ENCODE data around the gene PRTN3.
A peak's percentile ranks its signal among the peaks of the same experiment; 100 is the strongest.

The PRTN3 gene, protein sequence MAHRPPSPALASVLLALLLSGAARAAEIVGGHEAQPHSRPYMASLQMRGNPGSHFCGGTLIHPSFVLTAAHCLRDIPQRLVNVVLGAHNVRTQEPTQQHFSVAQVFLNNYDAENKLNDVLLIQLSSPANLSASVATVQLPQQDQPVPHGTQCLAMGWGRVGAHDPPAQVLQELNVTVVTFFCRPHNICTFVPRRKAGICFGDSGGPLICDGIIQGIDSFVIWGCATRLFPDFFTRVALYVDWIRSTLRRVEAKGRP

DNA sequence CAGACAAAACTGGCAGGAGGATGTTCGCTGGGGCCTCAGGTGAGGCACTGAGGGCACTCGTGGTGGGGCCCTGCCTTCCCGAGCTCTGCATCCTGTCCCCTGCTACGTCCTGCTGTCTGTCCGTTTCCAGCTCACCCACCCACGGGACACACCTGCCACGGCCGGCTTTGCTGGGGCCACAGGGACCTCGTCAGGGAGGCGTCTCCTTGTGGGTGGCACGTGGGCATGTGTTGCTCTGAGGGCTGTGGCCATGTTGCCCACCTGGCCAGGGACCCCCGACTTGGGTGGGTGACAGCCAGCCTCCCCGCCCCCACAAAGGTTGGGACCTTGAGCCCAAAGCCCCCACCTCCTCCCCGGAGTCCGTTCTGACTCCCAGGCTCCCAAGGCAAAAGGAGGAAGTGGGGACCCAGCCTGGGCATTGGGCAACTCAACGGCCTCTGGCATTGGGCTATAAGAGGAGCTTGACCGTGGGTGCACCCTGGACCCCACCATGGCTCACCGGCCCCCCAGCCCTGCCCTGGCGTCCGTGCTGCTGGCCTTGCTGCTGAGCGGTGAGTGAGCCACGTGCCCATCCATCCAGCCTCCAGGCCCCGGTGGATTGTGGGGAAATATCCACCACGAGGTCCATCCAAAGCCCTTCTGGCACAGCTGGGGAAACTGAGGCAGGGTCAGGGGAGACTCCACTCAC, at the start of gene PRTN3:
Gene PRTN3, plus strand, starts transcription at position 481 of the 688 bp plus-strand sequence. Its CDS starts 10 bp downstream, at position 491.
- DNase-seq = no peak

DNA sequence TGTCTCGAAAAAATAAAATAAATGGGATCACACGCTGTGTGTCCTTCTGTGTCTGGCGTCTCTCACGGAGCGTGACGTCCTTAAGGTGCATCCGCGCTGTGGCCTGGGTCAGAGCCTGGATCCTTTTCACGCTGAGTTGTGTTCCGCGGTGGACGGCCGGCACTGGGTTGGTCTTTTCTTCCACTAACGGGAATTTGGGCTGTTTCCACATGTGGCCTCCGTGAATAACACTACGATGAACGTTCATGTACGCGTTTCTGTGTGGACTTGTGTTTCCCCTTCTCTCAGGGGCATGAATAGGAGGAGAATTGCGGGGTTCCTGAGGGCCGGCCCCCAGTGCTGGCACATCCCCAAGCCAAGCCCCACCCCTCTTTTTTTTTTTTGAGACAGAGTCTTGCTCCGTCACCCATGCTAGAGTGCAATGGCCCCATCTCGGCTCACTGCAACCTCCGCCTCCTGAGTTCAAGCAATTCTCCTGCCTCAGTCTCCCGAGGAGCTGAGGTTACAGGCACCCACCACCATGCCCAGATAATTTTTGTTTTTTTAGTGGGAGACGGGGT, 49.7 kb upstream of the PRTN3 start:
- DNase-seq = no peak

DNA sequence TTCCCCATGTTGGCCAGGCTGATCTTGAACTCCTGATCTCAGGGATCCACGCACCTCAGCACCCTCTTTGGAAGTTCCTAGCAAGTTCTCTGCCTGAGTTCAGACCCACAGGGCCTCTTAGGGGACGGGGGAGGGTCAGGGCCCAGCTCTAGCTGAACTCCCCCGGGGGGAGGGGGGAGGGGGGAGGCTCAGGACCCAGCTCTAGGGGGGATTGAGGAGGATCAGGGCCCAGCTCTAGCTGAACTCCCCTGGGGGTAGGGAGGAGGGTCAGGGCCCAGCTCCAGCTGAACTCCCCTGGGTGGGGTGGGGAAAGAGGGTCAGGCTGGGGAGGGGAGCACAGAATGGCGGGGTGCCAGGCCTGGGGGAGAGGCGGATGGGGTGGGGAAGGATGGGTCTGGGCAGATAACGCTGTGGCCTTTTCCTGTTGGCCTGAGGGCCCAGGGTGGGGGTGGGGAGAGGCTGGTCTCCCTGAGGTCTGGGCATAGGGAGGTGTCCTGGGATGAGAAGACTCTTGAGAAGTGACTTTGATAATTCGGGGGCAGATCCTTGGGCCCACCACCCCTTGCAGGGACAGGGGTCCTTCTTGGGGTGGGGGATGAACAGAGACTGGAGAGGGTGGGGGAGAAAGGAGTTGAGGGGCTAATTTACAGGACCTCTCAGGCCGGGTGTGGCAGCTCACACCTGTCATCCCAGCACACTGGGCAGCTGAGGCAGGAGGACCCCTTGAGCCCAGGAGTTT, 49.1 kb upstream of the PRTN3 start:
- DNase-seq = peak; percentile 89

DNA sequence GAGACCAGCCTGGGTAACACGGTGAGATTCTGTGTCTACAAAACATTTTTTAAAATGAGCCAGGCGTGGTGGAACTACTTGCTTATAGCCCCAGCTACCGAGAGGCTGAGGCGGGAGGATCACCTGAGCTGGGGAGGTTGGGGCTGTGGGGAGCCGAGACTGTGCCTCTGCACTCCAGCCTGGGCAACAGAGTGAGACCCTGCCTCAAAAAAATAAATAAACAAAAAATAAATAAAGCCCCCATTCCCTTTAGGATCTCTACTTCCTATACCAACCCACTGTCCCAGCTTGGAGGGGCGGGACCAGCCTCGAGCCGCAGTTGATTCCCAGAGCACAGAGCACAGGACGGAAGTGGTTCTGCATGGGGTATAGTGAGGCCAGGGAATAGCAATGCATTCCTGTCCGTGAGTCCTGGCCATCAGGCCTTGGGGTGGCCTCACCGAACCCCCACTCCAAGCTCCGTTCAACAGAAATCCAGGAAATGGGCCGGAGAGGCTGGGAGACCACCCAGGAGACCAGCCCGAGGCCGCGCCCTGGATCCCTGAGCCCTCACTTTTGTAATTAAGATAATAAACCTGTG, 48.4 kb upstream of the PRTN3 start:
- peak; percentile 70 for DNase-seq

DNA sequence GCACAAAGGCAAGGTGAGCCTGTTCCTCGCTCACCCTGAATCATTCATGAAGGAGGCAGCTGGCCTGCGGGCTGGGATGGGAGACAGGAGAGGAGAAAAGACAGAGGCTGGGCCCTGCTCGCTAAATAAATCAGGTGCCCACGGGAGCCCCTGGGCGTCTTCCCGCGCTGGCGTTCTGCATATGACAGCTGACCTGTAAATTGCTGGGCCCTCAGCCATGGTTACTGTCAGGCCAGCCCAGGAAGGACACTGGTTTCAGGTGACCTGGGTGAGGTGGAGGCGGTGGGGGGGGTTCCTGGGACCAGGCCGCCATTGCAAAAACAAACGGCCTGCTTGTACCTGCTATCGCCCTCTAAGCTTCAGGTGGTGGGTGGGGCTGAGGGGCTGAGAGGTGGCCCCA, 47.0 kb upstream of the PRTN3 start:
- DNase-seq = no peak

DNA sequence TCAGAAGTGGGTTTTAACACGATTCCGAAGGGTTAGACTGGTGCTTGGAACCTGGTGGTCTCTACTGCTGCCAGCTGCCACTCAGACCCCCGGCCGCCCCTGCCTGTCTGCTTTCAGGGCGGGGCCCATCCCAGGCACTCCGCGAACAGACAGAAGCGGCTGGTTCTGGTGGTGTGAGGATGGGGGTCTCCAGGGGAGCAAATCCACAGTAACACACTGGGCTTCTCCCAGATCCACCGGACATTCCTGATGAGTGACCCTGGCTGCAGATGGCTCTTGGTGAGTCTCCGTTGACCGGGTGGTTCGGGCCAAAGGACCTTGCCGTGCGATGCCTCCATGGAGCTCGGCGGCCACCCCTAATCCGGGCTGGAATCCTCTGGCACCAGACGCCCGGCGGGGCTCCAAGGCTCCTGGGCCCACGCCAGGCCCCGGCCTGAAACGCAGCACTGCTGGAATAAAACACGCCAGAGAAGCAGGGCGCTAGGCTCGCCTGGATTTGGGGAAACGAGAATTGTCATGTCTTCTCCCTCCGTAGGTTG, 45.7 kb upstream of the PRTN3 start:
- no peak for DNase-seq

DNA sequence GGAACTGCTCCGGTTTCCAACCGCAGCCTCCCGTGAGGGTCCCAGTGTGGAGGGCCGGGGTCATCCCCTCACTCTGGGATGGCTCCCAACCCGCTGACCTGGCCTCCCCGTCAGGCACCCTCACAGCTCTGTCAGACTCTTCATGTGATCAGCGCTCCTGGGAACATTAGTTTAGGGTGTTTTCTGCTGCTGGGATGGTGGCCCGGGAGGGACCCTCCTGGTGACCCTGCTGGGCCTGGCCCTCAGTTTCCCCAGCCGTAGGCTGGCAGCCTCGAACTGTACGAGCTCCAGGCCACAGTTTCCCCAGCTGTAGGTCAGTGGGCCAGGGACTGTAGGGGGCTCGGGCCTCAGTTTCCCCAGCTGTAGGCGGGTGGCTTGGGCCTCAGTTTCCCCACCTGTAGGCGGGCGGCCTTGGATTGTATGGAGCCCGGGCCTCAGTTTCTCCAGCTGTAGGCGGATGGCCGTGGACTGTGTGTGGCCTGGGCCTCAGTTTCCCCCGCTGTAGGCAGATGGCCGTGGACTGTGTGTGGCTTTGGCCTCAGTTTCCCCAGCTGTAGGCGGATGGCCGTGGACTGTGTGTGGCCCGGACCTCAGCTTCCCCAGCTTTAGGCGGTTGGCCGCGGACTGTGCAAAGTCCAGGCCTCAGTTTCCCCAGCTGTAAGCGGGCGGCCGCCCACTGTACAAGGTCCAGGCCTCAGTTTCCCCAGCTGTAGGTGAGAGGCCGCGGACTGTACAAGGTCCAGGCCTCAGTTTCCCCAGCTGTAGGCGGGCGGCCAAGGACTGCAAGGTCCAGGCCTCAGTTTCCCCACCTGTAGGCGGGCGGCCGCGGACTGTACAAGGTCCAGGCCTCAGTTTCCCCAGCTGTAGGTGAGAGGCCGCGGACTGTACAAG, 44.9 kb upstream of the PRTN3 start:
- no peak for DNase-seq

DNA sequence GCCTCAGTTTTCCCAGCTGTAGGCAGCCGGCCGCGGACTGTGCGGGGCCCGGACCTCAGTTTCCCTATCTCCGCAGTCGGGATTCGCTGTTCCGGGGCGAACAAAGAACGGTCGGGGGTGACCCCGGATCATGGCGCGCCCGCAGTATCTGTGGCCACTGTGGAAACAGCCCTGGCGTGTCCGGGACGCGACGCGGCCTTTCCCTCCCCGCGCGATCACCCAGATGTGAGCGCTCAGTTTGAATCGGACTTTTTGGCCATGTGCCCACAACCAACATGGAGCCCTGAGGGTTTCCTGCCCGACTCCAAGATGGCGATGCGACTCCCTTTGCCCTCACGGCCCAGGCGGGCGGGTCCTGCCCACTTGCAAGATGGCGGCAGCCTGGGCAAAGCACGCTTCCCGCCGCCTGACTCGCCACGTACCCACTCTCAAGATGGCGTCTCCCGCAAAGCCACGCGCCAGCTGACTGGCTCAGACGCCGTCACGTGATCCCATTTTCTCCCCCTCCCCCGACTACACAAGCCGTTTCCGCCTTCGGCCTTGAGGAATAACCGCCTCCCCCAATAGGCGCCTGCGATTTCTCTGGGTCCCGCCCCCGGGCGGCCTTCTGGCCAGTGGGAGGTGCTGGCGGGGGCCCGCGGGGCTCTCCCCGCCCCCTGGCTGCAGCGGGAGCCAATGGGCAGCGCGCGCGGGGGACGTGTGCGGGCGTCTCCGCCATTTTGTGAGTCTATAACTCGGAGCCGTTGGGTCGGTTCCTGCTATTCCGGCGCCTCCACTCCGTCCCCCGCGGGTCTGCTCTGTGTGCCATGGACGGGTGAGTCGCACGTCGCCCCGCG, 43.9 kb upstream of the PRTN3 start, which contains the start of gene PTBP1:
Gene PTBP1, plus strand, starts transcription at position 761 of the 836 bp plus-strand sequence. Its CDS starts 46 bp downstream, at position 807.
- DNase-seq = peak; percentile 99

DNA sequence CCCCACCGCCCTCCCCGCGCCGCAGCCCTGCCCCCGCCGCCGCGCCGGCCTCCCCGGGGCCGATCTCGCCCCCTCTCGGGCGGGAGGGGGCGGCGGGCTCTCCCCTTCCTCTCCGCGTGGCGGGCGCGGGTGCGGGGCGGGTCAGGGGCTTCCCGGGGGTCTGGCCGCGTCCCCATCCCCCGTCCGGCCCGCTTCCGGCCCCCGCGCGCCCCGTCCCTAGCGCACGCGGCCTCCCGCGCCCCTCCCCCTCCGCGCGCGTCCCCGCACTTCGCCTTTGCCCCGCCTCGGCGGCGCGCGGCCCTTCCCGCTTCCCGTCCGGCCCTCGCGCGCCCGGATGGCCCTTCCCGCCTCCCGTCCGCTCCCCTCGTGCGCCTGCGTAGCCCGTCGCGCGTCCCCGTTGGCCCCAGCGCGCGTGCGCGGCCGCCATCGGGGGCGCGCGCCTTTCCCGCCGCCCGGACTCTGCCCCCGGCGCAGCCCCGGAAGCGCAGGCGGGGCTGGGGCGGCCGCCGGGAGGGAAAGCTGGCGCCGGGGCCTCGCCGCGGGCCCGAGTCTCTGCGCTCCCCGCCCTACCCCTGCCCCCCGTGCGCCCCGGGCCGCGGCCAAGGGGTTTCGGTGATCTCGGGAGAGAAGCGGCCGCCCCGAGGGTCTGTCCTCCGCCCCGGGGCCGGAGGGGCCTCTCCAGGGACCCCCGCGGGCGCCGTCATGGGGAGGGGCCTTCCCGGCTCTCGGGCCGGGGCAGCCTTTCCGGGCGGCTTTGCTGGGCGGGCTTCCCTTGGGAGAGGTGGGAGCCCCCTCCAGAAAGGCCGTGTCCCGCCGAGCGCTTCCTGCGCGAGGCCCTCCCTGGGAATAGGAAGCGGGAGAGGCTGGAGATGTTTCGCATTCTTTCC, 43.0 kb upstream of the PRTN3 start:
- DNase-seq = peak; percentile 81

DNA sequence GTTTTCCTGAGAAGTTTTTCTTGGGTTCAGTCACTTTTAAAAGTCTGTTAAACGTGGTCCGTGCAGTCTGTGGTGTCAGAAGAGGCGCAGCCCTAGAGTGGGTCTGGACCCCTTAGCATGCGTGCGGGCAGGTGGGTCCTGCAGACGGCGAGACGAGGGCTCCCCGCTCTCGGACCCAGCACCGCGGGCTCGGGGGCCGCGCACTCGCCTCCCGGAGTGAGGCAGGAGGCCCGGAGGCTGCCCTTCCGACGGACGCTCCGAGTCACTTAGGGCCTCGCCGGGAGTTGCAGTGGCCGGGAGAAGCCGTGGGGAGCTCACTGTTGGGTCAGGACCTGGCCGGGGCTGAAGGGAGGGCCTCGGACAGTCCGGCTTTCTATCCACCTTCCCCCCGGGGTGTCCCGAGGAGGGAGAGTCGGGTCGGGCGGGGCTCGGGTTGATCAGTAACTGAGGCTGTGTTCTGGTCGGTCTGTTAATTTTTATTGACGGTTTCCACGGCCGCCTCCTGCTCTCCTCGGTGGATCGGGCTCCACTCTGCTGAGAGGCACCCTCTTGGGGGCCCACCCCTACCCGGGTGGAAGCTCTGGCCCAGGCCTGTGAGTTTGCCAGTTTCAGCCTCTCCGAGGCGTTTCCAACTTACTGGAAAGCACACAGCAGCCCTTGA, 42.3 kb upstream of the PRTN3 start:
- DNase-seq = peak; percentile 7

DNA sequence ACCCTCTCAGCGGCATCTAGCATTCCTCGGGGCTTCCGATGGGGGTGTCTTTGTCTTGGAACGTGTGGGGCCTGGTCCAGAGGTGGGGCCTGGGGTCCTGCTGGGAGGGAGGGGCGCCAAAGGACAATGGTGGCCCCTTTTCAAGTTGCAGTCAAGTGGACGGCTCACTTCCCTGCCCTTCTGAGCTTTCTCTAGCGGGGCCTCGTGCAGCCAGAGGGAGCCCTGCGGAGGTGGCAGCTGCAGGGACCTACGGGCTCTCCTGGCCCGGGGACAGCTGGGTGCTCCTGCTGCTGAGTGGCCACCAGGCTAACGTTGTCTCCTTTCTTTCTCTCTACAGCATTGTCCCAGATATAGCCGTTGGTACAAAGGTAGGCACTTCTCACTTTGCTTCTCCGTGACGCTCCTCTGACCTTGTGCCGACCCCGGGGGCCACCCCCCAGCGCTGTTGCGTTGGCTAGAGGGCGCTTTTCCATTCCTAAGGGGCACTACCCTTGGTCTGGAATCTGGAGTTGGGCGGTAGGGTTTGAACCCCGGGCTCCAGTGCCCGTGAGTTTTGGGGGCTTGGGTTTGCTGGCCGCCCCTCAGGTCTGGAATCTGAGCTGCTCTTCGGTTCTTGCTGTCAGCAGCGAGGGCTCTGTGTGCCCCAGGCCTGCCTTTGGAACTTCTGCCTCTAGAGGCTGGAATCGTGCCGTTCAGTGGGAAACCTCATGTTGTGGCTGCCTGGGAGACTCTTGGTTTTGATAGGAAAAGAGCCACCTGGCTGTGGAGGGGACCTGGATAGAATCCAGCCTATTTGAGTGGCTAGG, 41.5 kb upstream of the PRTN3 start:
- DNase-seq = peak; percentile 25

DNA sequence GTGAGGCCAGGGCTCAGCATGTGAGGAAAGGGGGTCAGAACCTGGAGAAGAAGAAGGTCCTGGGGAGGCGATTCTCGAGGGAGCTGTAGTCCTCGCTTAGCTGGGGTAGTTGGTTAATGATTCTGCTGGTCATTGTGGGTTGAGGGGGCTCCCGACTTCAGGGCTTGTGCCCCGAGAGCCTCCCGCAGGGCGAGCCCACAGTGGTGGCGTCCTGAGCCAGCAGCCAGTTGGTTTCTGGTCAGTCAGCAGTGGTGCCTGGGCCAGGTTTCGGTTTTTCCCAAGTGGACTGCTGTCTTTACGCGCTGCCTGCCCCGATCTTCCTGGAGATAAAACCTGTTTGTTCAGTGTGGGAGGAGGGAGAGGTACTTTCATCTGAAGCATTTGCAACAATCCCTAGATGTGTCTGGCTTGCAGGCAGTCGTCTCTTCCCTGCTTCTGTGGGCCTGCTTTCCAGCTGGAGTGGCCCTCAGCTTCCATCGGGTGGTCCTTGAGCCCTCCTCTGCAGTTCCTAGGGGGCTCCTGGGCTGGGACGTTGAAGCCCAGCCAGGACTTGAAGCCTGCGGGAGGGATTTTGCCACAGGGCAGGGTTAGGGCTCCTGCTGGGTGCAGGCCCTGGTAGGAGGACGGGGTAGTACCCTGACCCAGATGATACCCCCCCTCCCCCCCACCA, 40.3 kb upstream of the PRTN3 start:
- DNase-seq = no peak

DNA sequence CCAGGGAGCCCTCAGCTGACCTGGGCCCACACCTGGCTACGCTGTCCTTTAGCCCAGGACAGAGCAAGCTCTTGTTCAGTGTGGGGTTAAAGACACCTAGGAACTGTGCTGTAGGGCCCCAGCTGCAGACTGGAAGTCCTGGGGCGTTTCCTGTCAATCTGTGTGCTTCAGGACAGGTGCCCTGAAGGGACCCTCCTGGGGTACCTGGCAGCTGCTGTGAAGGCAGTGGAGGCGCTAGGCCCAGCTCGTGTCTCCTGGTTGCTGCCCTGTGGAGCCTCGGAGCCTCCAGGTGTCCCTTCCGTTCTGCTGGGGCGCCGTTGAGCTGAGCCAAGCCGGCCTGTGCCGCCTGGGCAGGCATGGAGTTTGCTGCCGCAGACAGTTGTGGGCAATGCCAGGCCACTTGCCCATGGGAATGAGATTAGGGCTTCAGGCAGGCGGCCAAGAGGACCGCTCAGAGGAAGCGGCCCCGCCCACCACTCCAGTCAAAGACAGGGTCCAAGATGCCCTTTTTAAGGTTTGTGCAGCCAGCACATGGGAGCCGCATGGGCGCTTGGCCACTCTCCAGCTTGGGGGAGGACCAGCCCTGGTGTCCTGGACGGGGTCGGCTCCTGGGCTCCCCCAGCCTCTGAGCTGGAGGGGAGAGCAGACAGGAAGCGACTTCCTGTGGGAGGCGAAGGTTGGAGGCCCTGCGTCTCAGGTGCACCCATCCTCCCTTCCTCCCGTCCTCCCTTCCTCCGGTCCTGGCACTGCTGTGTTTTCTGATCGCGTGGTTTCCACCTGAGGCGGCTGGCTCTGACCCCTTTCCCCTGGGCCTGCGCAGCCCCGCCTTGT, 39.6 kb upstream of the PRTN3 start:
- DNase-seq = no peak

DNA sequence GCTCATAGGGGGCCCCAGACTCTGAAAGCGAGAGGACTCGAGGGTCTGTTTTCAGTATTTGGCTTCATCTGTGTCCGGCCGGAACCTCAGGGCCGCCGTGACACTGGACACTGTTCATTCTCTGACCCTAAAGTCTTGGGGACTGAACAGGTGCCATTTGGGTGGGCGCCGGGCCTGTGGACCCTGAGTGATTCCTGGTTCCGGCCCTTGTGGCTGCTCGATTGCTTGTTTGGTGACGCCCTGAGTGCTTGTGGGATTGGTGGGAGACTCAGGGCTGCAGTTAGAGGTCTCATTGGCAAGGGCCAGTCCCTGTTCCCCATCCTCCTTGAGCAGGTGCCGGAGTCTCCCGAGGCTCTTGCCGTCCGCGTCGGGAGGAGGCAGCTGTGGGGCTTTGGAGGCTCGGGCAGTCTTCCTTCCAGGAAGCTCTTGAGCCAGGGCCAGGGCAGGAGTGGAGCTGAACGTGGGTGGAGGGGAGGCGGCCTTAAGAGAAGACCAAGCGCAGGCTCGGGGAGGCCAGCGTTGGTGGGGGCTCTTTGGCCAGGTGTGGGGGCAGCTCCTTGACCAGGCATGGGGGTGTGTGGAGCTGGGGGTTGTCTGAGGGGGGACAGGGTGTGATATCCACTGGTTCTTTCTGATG, 38.8 kb upstream of the PRTN3 start:
- DNase-seq = no peak

DNA sequence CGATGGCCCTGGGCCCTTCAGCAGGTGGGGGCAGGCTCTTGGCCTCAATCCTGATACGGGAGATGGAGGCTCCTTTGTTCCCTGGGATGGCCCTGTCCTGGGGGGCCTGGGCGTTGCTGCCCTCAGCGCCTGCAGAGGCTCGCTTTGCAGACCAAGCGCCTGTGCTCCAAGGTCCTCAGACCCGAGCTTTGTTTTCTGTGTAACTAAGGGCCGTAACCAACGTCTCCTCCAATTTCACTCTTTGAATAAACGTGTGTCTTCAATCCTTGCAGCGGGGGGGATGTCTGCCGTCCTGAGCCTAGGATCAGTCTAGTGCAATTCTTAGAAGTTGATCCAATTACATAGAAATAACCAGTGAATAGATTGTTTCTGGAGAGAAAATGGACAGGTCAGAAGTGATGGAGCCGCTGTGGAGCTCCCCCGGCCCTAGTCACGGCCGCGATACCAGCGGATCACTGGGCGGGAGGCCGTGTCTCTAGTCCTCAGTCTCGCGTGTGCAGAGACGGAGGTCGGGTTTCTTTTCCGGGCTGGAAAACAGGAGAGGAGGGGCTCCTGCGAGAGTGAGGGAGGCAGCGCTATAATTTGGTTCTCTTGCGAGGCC, 38.2 kb upstream of the PRTN3 start:
- no peak for DNase-seq

DNA sequence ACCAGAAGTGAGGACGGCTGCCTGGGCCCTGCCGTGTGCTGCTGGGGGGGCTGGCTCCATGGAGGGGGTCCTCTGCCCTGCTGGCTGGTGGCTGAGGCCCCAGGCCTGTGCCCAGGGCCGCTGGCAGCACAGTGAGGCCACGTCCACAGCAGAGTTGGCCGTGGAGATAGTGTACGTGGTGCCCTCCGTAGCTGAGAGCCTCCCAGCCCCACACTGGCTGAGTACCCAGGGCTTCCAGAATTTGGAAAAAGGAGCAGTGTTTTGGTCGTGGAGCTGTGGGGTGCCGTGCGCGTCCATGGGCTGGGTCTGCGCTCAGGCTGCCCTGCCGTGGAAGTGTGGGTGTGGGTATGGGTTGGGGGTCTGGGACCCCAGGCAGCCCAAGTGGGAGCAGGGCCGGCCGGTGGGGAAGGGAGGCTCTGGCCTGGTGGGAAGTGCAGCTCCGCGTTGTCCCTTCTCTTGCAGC, 37.7 kb upstream of the PRTN3 start:
- DNase-seq = no peak
